K562 (cell line): ENCODE measurements around the gene FAM161B. TPM values are rescaled to one million over a fixed set of nuclear protein-coding genes. Genes with fewer than 3 reads are reported as not detected.

Experiments used
- E2F3 ChIP-seq: fragments of 250-450 bp; sonication (Bioruptor Pico); IDR thresholded peaks from 2 replicates; pipeline ENCODE4 v1.4.0; 2020; ENCODE audit warnings: mild to moderate bottlenecking
- EGR1 ChIP-seq: fragments of 450-650 bp; conservative IDR thresholded peaks from 2 replicates; pipeline ENCODE4 v1.6.1; 2017; ENCODE audit warnings: mild to moderate bottlenecking
- GABPB1 ChIP-seq: sonication (generic); formaldehyde crosslinking; IDR thresholded peaks from 2 replicates; pipeline ENCODE4 v1.8.0; 2022; ENCODE audit warnings: mild to moderate bottlenecking, missing genetic modification reagents
- HMG20B ChIP-seq: fragments of 250-450 bp; sonication (Bioruptor Pico); IDR thresholded peaks from 2 replicates; pipeline ENCODE4 v1.5.0; 2021; ENCODE audit warnings: mild to moderate bottlenecking
- HNRNPLL ChIP-seq: fragments of 200-400 bp; formaldehyde crosslinking; IDR thresholded peaks from 2 replicates; pipeline ENCODE4 v1.6.1; 2017; ENCODE audit warnings: low read length, low read depth, mild to moderate bottlenecking; ENCODE audit not compliant: poor library complexity, severe bottlenecking
- MEF2D ChIP-seq: conservative IDR thresholded peaks from 2 replicates; pipeline ENCODE4 v1.6.1; 2016; ENCODE audit warnings: low read depth, missing genetic modification characterization, missing compliant biosample characterization
- NR2C1 ChIP-seq, 2 experiments: fragments of 450-650 bp; IDR thresholded peaks; 2 replicates each; pipeline ENCODE4 v1.6.1; 2017; ENCODE audit warnings: mild to moderate bottlenecking in 2 of 2, antibody characterized with exemption in 1 of 2, inconsistent platforms in 1 of 2, missing compliant biosample characterization in 1 of 2, missing genetic modification characterization in 1 of 2
- NR4A1 ChIP-seq, 2 experiments: fragments of 250-450 bp in 1 of 2; fragments of 450-650 bp in 1 of 2; sonication (Bioruptor Pico) in 1 of 2; IDR thresholded peaks; 2 replicates each; pipeline versions ENCODE4 v1.4.0 to v1.6.1; 2016 to 2020; ENCODE audit warnings: mild to moderate bottlenecking in 2 of 2, missing compliant biosample characterization in 1 of 2, missing genetic modification characterization in 1 of 2, moderate library complexity in 1 of 2
- PHB ChIP-seq: fragments of 250-450 bp; sonication (Bioruptor Pico); IDR thresholded peaks from 2 replicates; pipeline ENCODE4 v1.5.0; 2021
- POLR2G ChIP-seq: fragments of 200-400 bp; formaldehyde crosslinking; IDR thresholded peaks from 2 replicates; pipeline ENCODE4 v1.6.1; 2017; ENCODE audit warnings: low read depth, mild to moderate bottlenecking, antibody characterized with exemption, low read length, moderate library complexity
- RBFOX2 ChIP-seq: fragments of 200-400 bp; formaldehyde crosslinking; IDR thresholded peaks from 2 replicates; pipeline ENCODE4 v1.6.1; 2017; ENCODE audit warnings: low read depth, mild to moderate bottlenecking, low read length, moderate library complexity
- TAF1 ChIP-seq: IDR thresholded peaks from 2 replicates; pipeline ENCODE4 v1.6.1; 2011; ENCODE audit warnings: mild to moderate bottlenecking, low read length, moderate library complexity; ENCODE audit not compliant: insufficient read depth, control insufficient read depth, severe bottlenecking; ENCODE audit errors: extremely low read depth
- TAF9B ChIP-seq: fragments of 450-650 bp; IDR thresholded peaks from 2 replicates; pipeline ENCODE4 v1.6.1; 2018; ENCODE audit warnings: mild to moderate bottlenecking; ENCODE audit not compliant: partially characterized antibody
- TAL1 ChIP-seq: fragments of 450-650 bp; IDR thresholded peaks from 2 replicates; pipeline ENCODE4 v1.6.1; 2016; ENCODE audit warnings: mild to moderate bottlenecking
- TBP ChIP-seq: optimal IDR thresholded peaks from 2 replicates; pipeline ENCODE3; 2011; ENCODE audit warnings: low read depth, low read length, improper control_type of control experiment
- TEAD1 ChIP-seq, 2 experiments: fragments of 450-650 bp in 1 of 2; sonication (generic) in 1 of 2; formaldehyde crosslinking; IDR thresholded peaks; 2 replicates each; pipeline versions ENCODE4 v1.4.0 to v1.8.0; 2020 to 2022; ENCODE audit warnings: mild to moderate bottlenecking in 2 of 2, missing genetic modification reagents in 1 of 2
- U2AF1 ChIP-seq: fragments of 200-400 bp; formaldehyde crosslinking; optimal IDR thresholded peaks from 2 replicates; pipeline ENCODE3; 2017; ENCODE audit warnings: mild to moderate bottlenecking, low read depth, low read length, moderate library complexity
- ZBED1 ChIP-seq: IDR thresholded peaks from 2 replicates; pipeline ENCODE4 v1.6.1; 2014
- ZNF584 ChIP-seq: fragments of 200-800 bp; sonication (Bioruptor generic); IDR thresholded peaks from 2 replicates; pipeline ENCODE4 v1.6.1; 2016; ENCODE audit warnings: low read depth, mild to moderate bottlenecking, missing genetic modification characterization, missing compliant biosample characterization
- ZNF75A ChIP-seq: fragments of 450-650 bp; formaldehyde crosslinking; IDR thresholded peaks from 2 replicates; pipeline ENCODE4 v1.4.0; 2020; ENCODE audit warnings: mild to moderate bottlenecking
- ZNF766 ChIP-seq: fragments of 200-800 bp; sonication (Bioruptor generic); conservative IDR thresholded peaks from 2 replicates; pipeline ENCODE4 v1.6.1; 2016; ENCODE audit warnings: missing genetic modification characterization, missing compliant biosample characterization
- ZNF830 ChIP-seq: fragments of 250-450 bp; sonication (Bioruptor Pico); IDR thresholded peaks from 2 replicates; pipeline ENCODE4 v1.5.0; 2021; ENCODE audit warnings: mild to moderate bottlenecking
- polyA plus RNA-seq, 8 experiments: library from polyadenylated mRNA; depleted of rRNA in 4 of 8; stranded (reverse) in 5 of 8; unstranded in 3 of 8; fragments of >200 nt; fragmentation: Nextera tagmentation in 2 of 8; fragmentation: Illumina TruSeq in 1 of 8; extraction: Ambion mirVana in 2 of 8; extraction: Trizol in 1 of 8; gene quantifications; 2 replicates each; pipeline versions ENCODE4 v1.2.1 to v1.2.3, GENCODE V29; 2011 to 2014; ENCODE audit warnings: inconsistent platforms in 1 of 8, missing spikeins in 1 of 8
- total RNA-seq, 7 experiments: library from RNA; depleted of rRNA in 6 of 7; stranded (reverse); fragments of >200 nt in 6 of 7; fragmentation: Illumina TruSeq in 2 of 7; extraction: Trizol in 2 of 7; gene quantifications; 2 replicates each; pipeline versions ENCODE4 v1.2.1 to v1.2.3, GENCODE V29; 2011 to 2021; ENCODE audit warnings: low replicate concordance in 1 of 7
- TF ChIP-seq, protein P1 (sequence below): sonication (generic); formaldehyde crosslinking; IDR thresholded peaks from 2 replicates; pipeline ENCODE4 v1.4.0; 2020; ENCODE audit warnings: mild to moderate bottlenecking, missing genetic modification reagents
- TF ChIP-seq, protein P2 (sequence below): fragments of 250-450 bp; sonication (Bioruptor Pico); IDR thresholded peaks from 2 replicates; pipeline ENCODE4 v1.9.0; 2021; ENCODE audit warnings: mild to moderate bottlenecking, inconsistent platforms

Gene FAM161B
- total and polyA plus RNA-seq, 9 of the 15 experiments (the other 6 are each of a cell fraction or from before 2014, with no cell fraction given), result 0.15 to 1.3 (median 0.84) TPM

DNA sequence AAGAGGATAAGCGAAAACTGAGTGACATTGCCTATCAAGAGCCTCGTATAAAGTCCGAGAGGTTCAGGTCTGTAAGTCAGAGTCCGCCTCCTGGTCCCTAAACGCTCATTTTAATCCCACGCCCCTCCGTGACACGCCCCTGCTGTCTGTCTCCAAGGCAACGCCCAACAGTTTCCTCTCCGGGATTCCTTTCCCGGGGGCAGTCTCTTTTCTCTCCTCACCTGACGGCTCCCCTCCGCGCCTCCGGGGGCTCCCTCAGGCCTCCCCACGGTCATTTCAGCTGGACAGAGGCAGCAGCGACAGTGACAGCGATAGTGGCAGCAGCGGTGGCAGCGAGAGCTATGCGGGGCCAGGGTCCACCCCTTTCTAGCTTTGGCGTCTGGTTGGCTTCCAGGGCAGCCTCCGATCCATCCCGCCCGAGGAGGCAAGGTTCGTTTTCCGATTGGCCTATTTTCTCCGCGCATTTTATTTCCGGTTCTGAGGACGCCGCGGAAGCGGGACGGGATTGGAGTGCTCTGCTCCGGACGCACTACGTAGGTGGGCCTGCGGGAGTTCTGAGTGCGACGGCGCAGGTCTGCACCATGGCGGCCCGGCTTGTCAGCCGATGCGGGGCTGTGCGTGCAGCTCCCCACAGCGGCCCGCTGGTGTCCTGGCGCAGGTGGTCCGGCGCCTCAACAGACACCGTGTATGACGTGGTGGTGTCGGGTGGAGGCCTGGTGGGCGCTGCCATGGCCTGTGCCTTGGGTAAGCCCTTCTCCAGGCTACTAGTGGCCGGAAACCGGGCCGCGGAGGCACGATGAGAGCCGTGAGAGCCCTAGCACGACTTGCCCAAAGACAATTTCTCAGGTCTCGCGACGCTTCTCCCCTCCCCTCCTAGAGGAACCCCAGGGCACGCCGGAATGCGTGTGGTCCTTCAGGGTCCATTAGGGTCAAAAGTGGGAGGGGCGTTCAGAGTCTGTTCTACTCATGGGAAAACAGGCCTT is at the start of gene FAM161B, which contains the start of gene COQ6 (continued):
- TF ChIP-seq NR4A1 (CRISPR knock-in tag; IDR thresholded peaks at IDR 0.05) (no peak), NR4A1 (tag; IDR thresholded peaks at IDR 0.05) (no peak), MEF2D (tag) (no peak), ZNF75A (CRISPR knock-in tag) (no peak), TBP (peak; percentile 34), U2AF1 (no peak), TEAD1 (CRISPR knock-in tag; IDR thresholded peaks at IDR 0.05) (peak in 1 of 2 experiments; percentile 88; a peak in 2 of 4 replicates), NR2C1 (IDR thresholded peaks at IDR 0.05) (peak; percentile 92), NR2C1 (tag; IDR thresholded peaks at IDR 0.05) (peak; percentile 93), HMG20B (CRISPR knock-in tag) (no peak), RBFOX2 (peak; percentile 97), E2F3 (no peak), GABPB1 (CRISPR knock-in tag) (peak; percentile 89), HNRNPLL (peak; percentile 94), TAF9B (peak; percentile 71), ZBED1 (0 out of 2 replicates have a peak, but pooled peaks have one; percentile 14), TAF1 (peak; percentile 57), ZNF584 (no peak), TAL1 (no peak), PHB (CRISPR knock-in tag) (no peak), ZNF766 (CRISPR knock-in tag) (0 out of 2 replicates have a peak, but pooled peaks have one; percentile 18), POLR2G (peak; percentile 99), EGR1 (peak; percentile 41; the same call in 1 of the 2 replicates), ZNF830 (no peak)
- TF ChIP-seq, protein P1, sequence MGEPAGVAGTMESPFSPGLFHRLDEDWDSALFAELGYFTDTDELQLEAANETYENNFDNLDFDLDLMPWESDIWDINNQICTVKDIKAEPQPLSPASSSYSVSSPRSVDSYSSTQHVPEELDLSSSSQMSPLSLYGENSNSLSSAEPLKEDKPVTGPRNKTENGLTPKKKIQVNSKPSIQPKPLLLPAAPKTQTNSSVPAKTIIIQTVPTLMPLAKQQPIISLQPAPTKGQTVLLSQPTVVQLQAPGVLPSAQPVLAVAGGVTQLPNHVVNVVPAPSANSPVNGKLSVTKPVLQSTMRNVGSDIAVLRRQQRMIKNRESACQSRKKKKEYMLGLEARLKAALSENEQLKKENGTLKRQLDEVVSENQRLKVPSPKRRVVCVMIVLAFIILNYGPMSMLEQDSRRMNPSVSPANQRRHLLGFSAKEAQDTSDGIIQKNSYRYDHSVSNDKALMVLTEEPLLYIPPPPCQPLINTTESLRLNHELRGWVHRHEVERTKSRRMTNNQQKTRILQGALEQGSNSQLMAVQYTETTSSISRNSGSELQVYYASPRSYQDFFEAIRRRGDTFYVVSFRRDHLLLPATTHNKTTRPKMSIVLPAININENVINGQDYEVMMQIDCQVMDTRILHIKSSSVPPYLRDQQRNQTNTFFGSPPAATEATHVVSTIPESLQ (CRISPR knock-in tag), result no peak
- TF ChIP-seq, protein P2, sequence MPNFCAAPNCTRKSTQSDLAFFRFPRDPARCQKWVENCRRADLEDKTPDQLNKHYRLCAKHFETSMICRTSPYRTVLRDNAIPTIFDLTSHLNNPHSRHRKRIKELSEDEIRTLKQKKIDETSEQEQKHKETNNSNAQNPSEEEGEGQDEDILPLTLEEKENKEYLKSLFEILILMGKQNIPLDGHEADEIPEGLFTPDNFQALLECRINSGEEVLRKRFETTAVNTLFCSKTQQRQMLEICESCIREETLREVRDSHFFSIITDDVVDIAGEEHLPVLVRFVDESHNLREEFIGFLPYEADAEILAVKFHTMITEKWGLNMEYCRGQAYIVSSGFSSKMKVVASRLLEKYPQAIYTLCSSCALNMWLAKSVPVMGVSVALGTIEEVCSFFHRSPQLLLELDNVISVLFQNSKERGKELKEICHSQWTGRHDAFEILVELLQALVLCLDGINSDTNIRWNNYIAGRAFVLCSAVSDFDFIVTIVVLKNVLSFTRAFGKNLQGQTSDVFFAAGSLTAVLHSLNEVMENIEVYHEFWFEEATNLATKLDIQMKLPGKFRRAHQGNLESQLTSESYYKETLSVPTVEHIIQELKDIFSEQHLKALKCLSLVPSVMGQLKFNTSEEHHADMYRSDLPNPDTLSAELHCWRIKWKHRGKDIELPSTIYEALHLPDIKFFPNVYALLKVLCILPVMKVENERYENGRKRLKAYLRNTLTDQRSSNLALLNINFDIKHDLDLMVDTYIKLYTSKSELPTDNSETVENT, result 0 out of 2 replicates have a peak, but pooled peaks have one; percentile 66
